Measurements from ENCODE around the gene ITGB3.

Gene ITGB3

GRCh38 chr17:47224966-47225365 is 28.7 kb upstream of the ITGB3 start:
- H3K9me3 ChIP-seq (ENCODE audit: low read length), result no peaks in the 10 kb centered on the region
- peaks cover 25% of the 10 kb centered on the region for H3K4me1 ChIP-seq (ENCODE audit: insufficient read depth, low read length)
- peak overlapping the region; percentile 88 for H3K27ac ChIP-seq (ENCODE audit: low read depth, low read length)
- H3K27me3 ChIP-seq (ENCODE audit: control insufficient read depth in 1 of 2, insufficient read depth in 2 of 2, low read length in 2 of 2), result no peaks in the 10 kb centered on the region
- no peak overlapping the region for H3K4me3 ChIP-seq (ENCODE audit: low read depth in 1 of 2, low read length in 2 of 2)
- H3K36me3 ChIP-seq (ENCODE audit: insufficient read depth, low read length), result no peaks in the 10 kb centered on the region
- H3K9ac ChIP-seq (ENCODE audit: low read length), result no peak overlapping the region

- Histone ChIP-seq H3K36me3 (ENCODE audit: insufficient read depth, low read length) (no peaks in the 10 kb centered on the region), H3K27me3 (ENCODE audit: control insufficient read depth in 1 of 2, insufficient read depth in 2 of 2, low read length in 2 of 2) (no peaks in the 10 kb centered on the region), H3K4me1 (ENCODE audit: insufficient read depth, low read length) (peaks cover 25% of the 10 kb centered on the region), H3K9me3 (ENCODE audit: low read length) (no peaks in the 10 kb centered on the region), H3K4me3 (ENCODE audit: low read depth in 1 of 2, low read length in 2 of 2) (no peak overlapping the region), H3K9ac (ENCODE audit: low read length) (no peak overlapping the region), H3K27ac (ENCODE audit: low read depth, low read length) (peak overlapping the region; percentile 88)
These were observed 28.2 kb upstream of the ITGB3 start for GRCh38 chr17:47225436-47225858.

GRCh38 chr17:47225911-47226688 is 27.5 kb upstream of the ITGB3 start:
- H3K9ac ChIP-seq (ENCODE audit: low read length), result no peak overlapping the region
- H3K27me3 ChIP-seq (ENCODE audit: control insufficient read depth in 1 of 2, insufficient read depth in 2 of 2, low read length in 2 of 2), result no peaks in the 10 kb centered on the region
- H3K36me3 ChIP-seq (ENCODE audit: insufficient read depth, low read length), result no peaks in the 10 kb centered on the region
- H3K4me1 ChIP-seq (ENCODE audit: insufficient read depth, low read length), result peaks cover 25% of the 10 kb centered on the region
- no peak overlapping the region for H3K4me3 ChIP-seq (ENCODE audit: low read depth in 1 of 2, low read length in 2 of 2)
- peak overlapping the region; percentile 88 for H3K27ac ChIP-seq (ENCODE audit: low read depth, low read length)
- H3K9me3 ChIP-seq (ENCODE audit: low read length), result no peaks in the 10 kb centered on the region

GRCh38 chr17:47227862-47228261 is 25.8 kb upstream of the ITGB3 start:
- no peak overlapping the region for H3K9ac ChIP-seq (ENCODE audit: low read length)
- H3K4me1 ChIP-seq (ENCODE audit: insufficient read depth, low read length), result peaks cover 25% of the 10 kb centered on the region
- H3K9me3 ChIP-seq (ENCODE audit: low read length), result no peaks in the 10 kb centered on the region
- H3K4me3 ChIP-seq (ENCODE audit: low read depth in 1 of 2, low read length in 2 of 2), result no peak overlapping the region
- H3K27ac ChIP-seq (ENCODE audit: low read depth, low read length), result no peak overlapping the region
- no peaks in the 10 kb centered on the region for H3K36me3 ChIP-seq (ENCODE audit: insufficient read depth, low read length)
- no peaks in the 10 kb centered on the region for H3K27me3 ChIP-seq (ENCODE audit: control insufficient read depth in 1 of 2, insufficient read depth in 2 of 2, low read length in 2 of 2)

GRCh38 chr17:47229535-47230443 is 23.8 kb upstream of the ITGB3 start:
- no peaks in the 10 kb centered on the region for H3K27me3 ChIP-seq (ENCODE audit: control insufficient read depth in 1 of 2, insufficient read depth in 2 of 2, low read length in 2 of 2)
- H3K4me3 ChIP-seq (ENCODE audit: low read depth in 1 of 2, low read length in 2 of 2), result peak overlapping the region in 1 of 2 donors; percentile 56
- H3K36me3 ChIP-seq (ENCODE audit: insufficient read depth, low read length), result no peaks in the 10 kb centered on the region
- H3K27ac ChIP-seq (ENCODE audit: low read depth, low read length), result peak overlapping the region; percentile 61
- H3K9ac ChIP-seq (ENCODE audit: low read length), result peak overlapping the region; percentile 60
- peaks cover 21% of the 10 kb centered on the region for H3K4me1 ChIP-seq (ENCODE audit: insufficient read depth, low read length)
- H3K9me3 ChIP-seq (ENCODE audit: low read length), result no peaks in the 10 kb centered on the region

GRCh38 chr17:47230864-47231263 is 22.8 kb upstream of the ITGB3 start:
- no peaks in the 10 kb centered on the region for H3K27me3 ChIP-seq (ENCODE audit: control insufficient read depth in 1 of 2, insufficient read depth in 2 of 2, low read length in 2 of 2)
- no peak overlapping the region for H3K4me3 ChIP-seq (ENCODE audit: low read depth in 1 of 2, low read length in 2 of 2)
- H3K27ac ChIP-seq (ENCODE audit: low read depth, low read length), result no peak overlapping the region
- no peaks in the 10 kb centered on the region for H3K9me3 ChIP-seq (ENCODE audit: low read length)
- H3K4me1 ChIP-seq (ENCODE audit: insufficient read depth, low read length), result peaks cover 10% of the 10 kb centered on the region
- no peak overlapping the region for H3K9ac ChIP-seq (ENCODE audit: low read length)
- H3K36me3 ChIP-seq (ENCODE audit: insufficient read depth, low read length), result no peaks in the 10 kb centered on the region

GRCh38 chr17:47231334-47231733 is 22.3 kb upstream of the ITGB3 start:
- Histone ChIP-seq H3K9ac (ENCODE audit: low read length) (no peak overlapping the region), H3K27ac (ENCODE audit: low read depth, low read length) (no peak overlapping the region)

GRCh38 chr17:47231866-47232265 is 21.8 kb upstream of the ITGB3 start:
- no peaks in the 10 kb centered on the region for H3K9me3 ChIP-seq (ENCODE audit: low read length)
- no peak overlapping the region for H3K9ac ChIP-seq (ENCODE audit: low read length)
- no peak overlapping the region for H3K27ac ChIP-seq (ENCODE audit: low read depth, low read length)
- no peak overlapping the region for H3K4me3 ChIP-seq (ENCODE audit: low read depth in 1 of 2, low read length in 2 of 2)
- no peaks in the 10 kb centered on the region for H3K36me3 ChIP-seq (ENCODE audit: insufficient read depth, low read length)
- H3K27me3 ChIP-seq (ENCODE audit: control insufficient read depth in 1 of 2, insufficient read depth in 2 of 2, low read length in 2 of 2), result no peaks in the 10 kb centered on the region
- H3K4me1 ChIP-seq (ENCODE audit: insufficient read depth, low read length), result peaks cover 5% of the 10 kb centered on the region

More at GRCh38 chr17:47231334-47231733, 22.3 kb upstream of the ITGB3 start:
- H3K9me3 ChIP-seq (ENCODE audit: low read length), result no peaks in the 10 kb centered on the region
- no peak overlapping the region for H3K4me3 ChIP-seq (ENCODE audit: low read depth in 1 of 2, low read length in 2 of 2)
- H3K27me3 ChIP-seq (ENCODE audit: control insufficient read depth in 1 of 2, insufficient read depth in 2 of 2, low read length in 2 of 2), result no peaks in the 10 kb centered on the region
- peaks cover 5% of the 10 kb centered on the region for H3K4me1 ChIP-seq (ENCODE audit: insufficient read depth, low read length)
- H3K36me3 ChIP-seq (ENCODE audit: insufficient read depth, low read length), result no peaks in the 10 kb centered on the region

- Histone ChIP-seq H3K9me3 (ENCODE audit: low read length) (no peaks in the 10 kb centered on the region), H3K4me3 (ENCODE audit: low read depth in 1 of 2, low read length in 2 of 2) (no peak overlapping the region), H3K36me3 (ENCODE audit: insufficient read depth, low read length) (no peaks in the 10 kb centered on the region), H3K9ac (ENCODE audit: low read length) (no peak overlapping the region), H3K27me3 (ENCODE audit: control insufficient read depth in 1 of 2, insufficient read depth in 2 of 2, low read length in 2 of 2) (no peaks in the 10 kb centered on the region), H3K4me1 (ENCODE audit: insufficient read depth, low read length) (peaks cover 5% of the 10 kb centered on the region), H3K27ac (ENCODE audit: low read depth, low read length) (no peak overlapping the region)
These were observed 21.2 kb upstream of the ITGB3 start for GRCh38 chr17:47232465-47232864.

- H3K36me3 ChIP-seq (ENCODE audit: insufficient read depth, low read length), result no peaks in the 10 kb centered on the region
- no peaks in the 10 kb centered on the region for H3K9me3 ChIP-seq (ENCODE audit: low read length)
- H3K9ac ChIP-seq (ENCODE audit: low read length), result no peak overlapping the region
- H3K4me3 ChIP-seq (ENCODE audit: low read depth in 1 of 2, low read length in 2 of 2), result no peak overlapping the region
- H3K4me1 ChIP-seq (ENCODE audit: insufficient read depth, low read length), result peaks cover 14% of the 10 kb centered on the region
- H3K27ac ChIP-seq (ENCODE audit: low read depth, low read length), result no peak overlapping the region
- no peaks in the 10 kb centered on the region for H3K27me3 ChIP-seq (ENCODE audit: control insufficient read depth in 1 of 2, insufficient read depth in 2 of 2, low read length in 2 of 2)
These were observed 18.1 kb upstream of the ITGB3 start for GRCh38 chr17:47235506-47235905.

GRCh38 chr17:47235923-47236322 is 17.7 kb upstream of the ITGB3 start:
- no peak overlapping the region for H3K9ac ChIP-seq (ENCODE audit: low read length)
- no peaks in the 10 kb centered on the region for H3K9me3 ChIP-seq (ENCODE audit: low read length)
- H3K4me1 ChIP-seq (ENCODE audit: insufficient read depth, low read length), result peaks cover 16% of the 10 kb centered on the region
- no peaks in the 10 kb centered on the region for H3K36me3 ChIP-seq (ENCODE audit: insufficient read depth, low read length)
- H3K27ac ChIP-seq (ENCODE audit: low read depth, low read length), result no peak overlapping the region
- H3K27me3 ChIP-seq (ENCODE audit: control insufficient read depth in 1 of 2, insufficient read depth in 2 of 2, low read length in 2 of 2), result no peaks in the 10 kb centered on the region
- no peak overlapping the region for H3K4me3 ChIP-seq (ENCODE audit: low read depth in 1 of 2, low read length in 2 of 2)

Measured in muscle layer of colon (tissue), 2 donors.